ENCODE measurements around the gene VAMP7.
"Not testable (repeated sequence)": the region's sequence is repeated elsewhere in the genome, so short reads cannot be mapped to it uniquely, and the experiment has no call there.

The VAMP7 gene

DNA sequence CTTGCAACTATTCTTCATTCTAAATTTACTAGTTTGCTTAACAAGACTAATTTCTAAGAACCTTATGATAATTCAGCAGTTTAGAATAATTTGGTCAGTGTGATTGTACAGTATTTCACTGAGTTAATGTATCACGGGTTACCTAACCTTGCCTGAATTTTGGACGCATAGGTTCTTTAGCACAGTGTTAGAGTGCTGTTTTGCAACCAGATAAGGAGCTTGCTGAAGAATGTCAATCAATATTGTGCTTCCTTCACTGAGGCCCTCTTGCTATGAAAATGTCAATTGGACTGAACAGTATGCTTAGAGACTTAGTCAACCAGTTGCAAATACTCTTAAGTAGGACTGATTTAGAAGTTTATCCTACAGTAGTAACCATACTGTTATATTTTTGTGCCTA lies 19.6 kb downstream of the VAMP7 start:
- H3K4me3 ChIP-seq (ENCODE audit: low read depth, low read length): no peak overlapping the region

DNA sequence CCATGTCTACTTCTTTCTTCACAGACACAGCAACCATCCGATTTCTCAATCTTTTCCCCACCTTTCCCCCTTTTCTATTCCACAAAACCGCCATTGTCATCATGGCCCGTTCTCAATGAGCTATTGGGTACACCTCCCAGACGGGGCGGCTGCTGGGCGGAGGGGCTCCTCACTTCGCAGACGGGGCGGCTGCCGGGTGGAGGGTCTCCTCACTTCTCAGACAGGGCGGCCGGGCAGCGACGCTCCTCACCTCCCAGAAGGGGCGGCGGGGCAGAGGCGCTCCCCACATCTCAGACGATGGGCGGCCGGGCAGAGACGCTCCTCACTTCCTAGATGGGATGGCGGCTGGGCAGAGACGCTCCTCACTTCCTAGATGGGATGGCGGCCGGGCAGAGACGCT lies 26.5 kb downstream of the VAMP7 start:
- H3K4me3 ChIP-seq (ENCODE audit: low read depth, low read length): not testable (repeated sequence)

DNA sequence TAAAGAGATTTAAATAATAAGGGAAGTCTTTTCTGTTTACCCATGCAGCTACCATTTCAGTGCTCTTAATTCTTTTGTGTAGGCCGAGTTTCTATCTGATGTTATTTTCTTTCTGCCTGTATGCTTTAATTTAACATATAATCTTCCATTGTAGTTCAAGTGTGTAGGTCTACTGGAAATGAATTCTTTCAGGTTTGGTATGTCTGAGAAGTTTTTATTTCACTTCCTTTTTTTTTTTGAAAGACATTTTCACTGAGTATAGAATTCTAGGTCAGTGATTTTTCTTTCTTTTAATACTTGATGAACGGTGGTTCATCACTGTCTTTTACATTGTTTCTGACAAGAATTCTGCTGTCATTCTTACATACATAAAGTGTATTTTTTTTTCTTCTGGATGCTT lies 42.1 kb downstream of the VAMP7 start:
- no peak overlapping the region for H3K4me3 ChIP-seq (ENCODE audit: low read depth, low read length)

DNA sequence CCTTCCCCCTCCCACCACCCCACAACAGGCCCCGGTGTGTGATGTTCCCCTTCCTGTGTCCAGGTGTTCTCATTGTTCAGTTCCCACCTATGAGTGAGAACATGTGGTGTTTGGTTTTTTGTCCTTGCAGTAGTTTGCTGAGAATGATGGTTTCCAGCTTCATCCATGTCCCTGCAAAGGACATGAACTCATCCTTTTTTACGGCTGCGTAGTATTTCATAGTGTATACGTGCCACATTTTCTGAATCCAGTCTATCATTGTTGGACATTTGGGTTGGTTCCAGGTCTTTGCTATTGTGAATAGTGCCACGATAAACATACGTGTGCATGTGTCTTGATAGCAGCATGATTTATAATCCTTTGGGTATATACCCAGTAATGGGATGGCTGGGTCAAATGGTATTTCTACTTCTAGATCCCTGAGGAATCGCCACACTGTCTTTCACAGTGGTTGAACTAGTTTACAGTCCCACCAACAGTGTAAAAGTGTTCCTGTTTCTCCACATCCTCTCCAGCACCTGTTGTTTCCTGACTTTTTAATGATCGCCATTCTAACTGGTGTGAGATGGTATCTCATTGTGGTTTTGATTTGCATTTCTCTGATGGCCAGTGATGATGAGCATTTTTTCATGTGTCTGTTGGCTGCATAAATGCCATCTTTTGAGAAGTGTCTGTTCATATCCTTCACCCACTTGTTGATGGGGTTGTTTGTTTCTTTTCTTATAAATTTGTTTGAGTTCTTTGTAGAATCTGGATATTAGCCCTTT lies 49.9 kb downstream of the VAMP7 start:
- H3K4me3 ChIP-seq (ENCODE audit: low read depth, low read length): not testable (repeated sequence)

DNA sequence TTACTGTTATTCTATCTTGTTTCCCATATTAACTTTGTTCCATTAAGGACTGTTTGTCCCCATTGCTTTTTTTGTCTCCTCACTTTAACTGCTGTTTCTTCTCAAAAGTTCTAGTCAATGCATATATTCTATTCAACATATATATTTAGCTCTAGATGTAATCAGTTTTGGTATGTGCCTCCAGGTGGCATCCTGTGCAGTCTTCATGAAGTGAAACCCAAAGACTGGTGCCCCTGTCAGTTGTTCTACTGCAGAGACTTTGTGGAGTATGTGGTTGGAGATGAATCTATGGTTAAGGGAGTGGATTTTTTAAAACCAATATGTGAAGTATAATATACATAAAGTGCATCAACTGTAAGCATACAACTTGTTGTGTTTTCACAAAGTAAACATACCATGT lies 57.0 kb downstream of the VAMP7 start:
- no peak overlapping the region for H3K4me3 ChIP-seq (ENCODE audit: low read depth, low read length)

DNA sequence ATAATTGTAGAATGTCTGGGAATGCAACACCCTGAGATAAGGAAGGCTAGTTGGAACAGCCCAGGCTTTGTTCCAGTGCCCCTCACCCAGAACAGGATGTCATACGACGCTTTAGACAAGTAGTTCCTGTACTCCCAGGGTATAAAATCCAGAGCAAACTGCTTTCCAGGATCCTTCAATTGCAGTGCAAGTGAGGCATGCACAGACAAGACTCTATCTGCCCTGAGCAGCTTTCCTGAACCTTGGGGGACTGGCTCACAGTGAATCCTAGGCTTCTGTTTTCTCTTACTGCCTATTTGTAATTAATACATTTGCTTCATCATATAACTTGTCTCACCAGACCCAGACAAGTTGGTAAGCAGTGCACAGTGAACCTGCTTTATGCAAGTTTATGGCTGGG lies 68.0 kb downstream of the VAMP7 start:
- H3K4me3 ChIP-seq (ENCODE audit: low read depth, low read length): no peak overlapping the region

DNA sequence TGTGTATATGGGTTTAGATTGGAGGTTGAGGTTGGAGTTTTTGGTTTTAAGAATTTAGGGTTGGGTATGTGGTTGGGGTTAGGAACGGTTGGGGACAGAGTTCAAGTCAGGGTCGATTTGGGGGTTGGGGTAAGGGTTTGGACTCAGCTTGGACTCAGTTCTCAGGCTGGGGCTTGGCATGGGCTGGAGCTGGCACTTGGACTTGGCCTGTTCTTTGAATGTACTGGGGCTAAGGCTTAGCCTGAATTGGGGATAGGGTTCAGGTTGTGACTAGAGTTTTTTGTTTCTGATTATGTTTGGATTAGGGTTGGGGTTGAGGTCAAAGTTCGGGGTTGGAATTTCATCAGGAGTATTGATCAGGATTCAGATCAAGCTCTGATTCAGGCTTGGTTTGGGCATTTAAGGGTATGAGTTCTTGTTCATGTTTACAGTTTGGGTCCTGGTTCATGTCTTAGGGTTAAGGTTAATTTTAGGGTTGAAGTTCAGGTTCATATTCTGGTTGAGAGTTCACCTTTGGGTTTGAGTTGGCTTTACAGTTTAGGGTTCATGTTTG lies 70.2 kb downstream of the VAMP7 start:
- H3K4me3 ChIP-seq (ENCODE audit: low read depth, low read length): no peak overlapping the region

DNA sequence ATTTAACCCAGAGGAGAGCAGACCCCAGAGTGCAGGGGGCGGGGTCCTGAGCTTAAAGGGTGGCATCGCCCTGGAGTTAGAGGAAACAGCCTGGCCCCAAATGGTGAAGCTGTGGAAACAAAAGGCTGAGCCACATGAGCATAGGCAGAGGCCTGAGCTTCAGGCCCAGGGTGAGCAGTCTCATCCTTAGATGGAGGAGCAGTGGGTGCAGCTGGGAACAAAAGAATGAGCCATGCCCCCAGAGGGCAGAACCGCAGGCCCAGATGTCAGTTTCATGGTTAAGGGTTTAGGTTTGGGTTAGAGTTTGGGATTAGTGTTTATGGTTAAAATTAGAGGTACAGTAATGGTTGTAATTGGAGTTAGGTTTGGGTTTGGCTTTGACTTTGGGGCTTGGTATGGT lies 71.9 kb downstream of the VAMP7 start:
- H3K4me3 ChIP-seq (ENCODE audit: low read depth, low read length): no peak overlapping the region

DNA sequence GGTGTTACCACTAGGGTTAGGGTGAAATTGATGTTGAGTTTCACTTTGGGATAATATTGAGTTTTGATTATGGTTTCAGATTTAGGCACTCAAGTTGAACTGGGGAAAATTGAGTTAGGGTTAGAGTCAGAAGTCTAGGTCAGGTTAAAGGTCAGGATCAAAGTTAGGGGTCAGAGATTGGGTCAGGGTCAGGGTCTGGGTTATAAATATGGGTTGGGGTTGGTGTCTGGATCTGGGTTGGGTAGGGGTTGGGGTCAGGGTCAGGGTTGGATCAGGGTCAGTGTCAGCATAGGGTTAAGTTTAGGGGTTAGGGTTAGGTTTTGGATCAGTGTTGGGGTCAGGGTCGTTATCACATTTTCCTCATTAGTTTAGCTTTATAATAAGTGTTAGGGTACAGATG lies 73.6 kb downstream of the VAMP7 start:
- H3K4me3 ChIP-seq (ENCODE audit: low read depth, low read length): no peak overlapping the region

DNA sequence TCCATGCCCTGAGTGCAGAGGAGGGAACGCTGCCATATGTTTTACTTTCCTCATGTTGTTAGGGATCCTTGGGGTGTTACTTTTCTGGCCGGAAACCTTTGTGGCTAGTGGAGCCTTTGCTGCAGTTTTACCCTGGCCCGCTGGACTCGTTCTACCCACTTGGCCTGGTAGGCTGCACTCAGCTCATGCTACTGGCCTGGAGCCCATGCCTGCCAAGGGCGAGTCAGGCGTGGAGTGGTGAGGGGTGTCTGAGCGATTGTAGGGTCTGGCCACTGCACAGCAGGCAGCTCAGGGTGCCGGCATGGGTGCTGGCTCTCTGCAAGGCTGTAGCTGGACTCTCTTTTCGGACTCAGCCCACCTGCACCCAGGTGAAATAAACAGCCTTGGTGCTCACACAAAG lies 75.0 kb downstream of the VAMP7 start:
- no peak overlapping the region for H3K4me3 ChIP-seq (ENCODE audit: low read depth, low read length)

DNA sequence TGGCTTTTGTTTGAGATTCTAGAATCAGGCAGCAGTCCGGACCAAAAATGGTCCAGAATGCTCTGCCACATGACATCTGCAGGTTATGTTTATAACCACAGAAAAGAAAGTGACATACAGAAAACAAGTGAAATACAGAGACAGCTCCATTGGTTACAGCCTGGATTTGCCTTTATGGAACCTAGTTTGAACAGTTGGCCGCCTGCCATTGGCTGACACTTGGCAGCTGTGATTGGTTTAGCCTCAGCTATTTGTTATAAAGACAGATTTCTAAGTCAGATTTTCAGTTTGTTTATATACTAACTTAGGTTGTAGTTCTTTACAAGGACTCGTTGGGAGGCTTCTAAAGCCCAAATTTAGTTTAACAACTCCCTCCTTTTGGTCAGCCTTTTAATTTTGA lies 75.5 kb downstream of the VAMP7 start:
- no peak overlapping the region for H3K4me3 ChIP-seq (ENCODE audit: low read depth, low read length)

DNA sequence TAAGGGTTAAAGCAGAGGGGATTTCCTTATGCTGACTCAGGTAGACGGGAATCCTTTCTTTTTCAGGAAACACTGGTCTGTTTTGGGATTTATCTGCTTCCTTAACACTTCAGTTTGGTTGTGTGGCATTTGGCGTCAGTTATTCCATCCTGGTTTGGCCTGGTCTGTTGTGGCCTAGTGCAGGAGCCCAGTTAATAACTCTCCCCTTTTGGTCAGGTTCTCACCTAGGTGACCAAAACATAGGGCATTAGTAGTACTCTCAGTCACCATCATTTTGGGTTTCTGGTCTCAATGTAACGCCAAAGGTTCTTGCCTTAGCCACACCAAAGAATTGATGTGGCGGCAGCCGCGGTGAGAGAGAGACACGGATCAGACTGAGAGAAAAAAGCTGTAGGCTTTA lies 76.7 kb downstream of the VAMP7 start:
- no peak overlapping the region for H3K4me3 ChIP-seq (ENCODE audit: low read depth, low read length)

DNA sequence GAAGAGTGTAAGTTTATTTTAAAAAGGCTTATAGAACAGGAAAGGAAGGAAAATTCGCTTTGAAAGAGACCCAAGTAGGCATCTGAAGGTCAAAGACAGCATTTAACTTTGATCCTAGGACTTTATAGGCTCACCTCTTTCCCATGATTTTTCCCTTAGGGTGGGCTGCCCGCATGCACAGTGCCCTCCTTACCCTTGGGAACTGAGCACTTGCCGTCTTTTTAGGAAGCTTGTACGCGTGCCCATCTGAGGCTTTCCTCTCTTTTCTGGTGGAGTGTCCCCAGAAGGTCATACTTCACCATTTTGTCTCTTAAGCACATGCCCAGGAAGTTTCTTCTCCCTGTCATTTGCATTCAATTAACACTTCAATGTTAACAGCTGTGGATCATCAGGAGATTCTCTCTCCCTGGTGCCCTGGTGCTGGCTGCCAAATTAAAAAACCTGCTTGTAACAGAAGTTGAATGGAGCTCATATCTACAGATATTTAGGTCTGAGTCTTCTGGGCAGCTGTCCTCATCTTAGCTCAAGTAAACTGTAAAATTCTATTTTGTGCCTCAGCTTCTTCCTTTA lies 78.0 kb downstream of the VAMP7 start:
- H3K4me3 ChIP-seq (ENCODE audit: low read depth, low read length): peak overlapping the region; percentile 18

DNA sequence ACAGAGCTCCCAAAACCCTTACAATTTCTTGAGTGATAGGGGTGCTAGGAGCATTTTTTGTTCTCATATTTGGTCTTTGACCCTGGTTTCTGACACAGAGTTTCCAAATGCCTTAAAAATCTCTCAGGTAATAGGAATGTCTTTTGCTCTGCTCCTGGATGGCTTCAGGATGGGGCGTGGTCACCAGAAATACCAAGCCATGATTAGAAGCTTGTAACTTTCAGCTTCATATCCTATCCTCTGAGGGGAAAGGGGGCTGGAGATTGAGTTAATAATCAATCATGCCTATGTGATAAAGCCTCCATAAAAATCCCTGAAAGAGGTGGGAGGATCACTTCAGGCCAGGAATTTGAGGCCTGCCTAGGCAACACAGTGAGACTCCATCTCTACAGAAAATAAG lies 81.8 kb downstream of the VAMP7 start:
- H3K4me3 ChIP-seq (ENCODE audit: low read depth, low read length): no peak overlapping the region

DNA sequence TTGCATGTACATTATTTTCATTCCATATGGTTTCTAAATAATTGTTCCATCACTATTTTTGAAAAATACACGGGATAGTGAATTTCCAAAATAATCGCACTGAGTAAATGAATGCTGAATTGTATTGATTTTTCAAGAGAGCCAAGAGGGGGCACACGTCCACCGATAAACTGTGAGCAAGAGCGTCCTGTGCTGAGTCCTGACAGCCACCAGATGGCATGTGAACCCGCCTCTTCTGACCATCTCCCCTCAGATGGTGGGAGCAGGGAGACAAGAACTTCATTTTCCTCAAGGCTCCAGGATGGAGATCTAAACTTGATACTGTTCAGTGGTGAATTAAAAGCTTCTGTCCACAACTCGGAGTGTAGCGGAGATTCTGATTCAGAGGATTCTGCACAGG lies 85.7 kb downstream of the VAMP7 start:
- no peak overlapping the region for H3K4me3 ChIP-seq (ENCODE audit: low read depth, low read length)

DNA sequence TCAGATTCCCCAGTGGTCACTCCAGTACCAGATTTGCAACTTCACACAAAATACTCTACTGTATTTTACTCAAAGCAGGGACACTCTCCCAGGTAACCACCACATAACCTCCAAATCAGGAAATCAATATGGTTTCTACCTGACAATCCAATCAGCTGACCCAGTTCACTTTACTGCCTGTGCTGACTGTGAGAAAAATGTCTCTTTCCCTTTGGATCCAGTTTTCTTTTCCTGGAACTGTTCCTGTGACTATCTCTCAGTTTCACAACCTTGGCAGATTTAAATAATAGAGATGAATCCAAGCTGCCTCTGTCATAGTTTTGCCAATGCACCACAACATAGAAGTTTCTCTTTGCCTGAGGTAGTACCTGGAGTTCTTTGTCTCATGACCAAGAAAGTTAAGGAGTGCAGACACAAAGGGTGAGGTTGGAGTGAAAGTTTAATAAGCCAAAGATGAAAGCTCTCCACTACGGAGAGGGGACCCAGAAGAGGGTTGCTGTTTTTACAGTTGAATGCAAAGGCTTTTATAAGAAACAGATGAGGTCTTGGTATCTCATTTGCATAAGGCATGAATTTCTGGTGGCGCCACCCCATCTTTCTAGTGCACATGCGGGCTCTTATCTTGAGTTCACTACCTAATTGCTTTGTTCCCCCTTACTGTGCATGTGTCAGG lies 86.6 kb downstream of the VAMP7 start:
- H3K4me3 ChIP-seq (ENCODE audit: low read depth, low read length): no peak overlapping the region

DNA sequence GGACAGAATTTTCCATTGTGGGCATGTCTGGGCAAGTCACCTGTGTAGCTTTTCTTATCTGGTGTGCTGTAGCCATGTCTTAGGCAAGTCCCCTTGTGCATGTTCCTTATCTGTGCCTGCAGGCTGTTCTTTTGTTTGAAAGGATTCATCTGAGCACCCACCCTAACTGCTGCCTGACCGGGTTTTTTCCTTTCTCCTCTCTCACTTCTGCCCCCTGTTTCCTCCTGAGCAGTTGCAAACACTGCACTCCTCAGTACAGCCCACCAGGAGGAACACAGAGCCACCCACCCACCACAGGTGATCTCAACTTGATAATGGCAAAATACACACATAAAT lies 87.1 kb downstream of the VAMP7 start:
- no peak overlapping the region for H3K4me3 ChIP-seq (ENCODE audit: low read depth, low read length)

DNA sequence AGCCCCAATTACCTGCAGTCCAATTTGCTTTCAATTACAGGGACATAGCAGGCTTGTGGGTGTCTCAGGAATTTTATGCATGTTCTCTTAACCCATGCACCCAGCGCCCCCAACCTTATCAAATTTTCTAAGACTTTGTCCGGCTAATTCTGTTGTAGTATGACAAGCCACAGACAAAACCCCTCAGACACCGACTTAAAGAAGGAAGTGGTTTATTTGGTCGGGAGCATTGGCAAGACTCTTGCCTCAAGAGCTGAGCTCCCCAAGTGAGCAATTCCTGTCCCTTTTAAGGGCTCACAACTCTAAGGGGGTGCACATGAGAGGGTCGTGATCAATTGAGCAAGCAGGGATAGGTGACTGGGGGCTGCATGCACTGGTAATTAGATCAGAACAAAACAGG lies 87.6 kb downstream of the VAMP7 start:
- no peak overlapping the region for H3K4me3 ChIP-seq (ENCODE audit: low read depth, low read length)

DNA sequence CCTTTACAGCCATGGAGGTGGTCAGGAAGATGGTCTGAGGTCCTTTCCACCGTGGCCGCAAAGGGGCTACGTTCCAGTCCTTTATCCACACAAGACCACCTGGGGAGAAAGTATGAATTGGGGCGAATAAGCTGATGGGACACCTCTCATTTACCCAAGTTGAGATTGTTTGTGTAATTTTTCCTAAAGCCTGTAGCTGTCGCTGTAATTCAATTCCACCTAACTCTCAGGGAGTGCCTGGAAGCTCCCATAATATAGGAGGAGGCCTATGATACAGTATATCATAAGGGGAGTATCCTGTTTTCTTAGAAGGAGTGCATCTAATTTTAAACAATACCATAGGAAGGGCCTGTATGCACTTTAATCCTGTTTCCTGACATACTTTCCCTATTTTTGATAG lies 90.5 kb downstream of the VAMP7 start:
- not testable (repeated sequence) for H3K4me3 ChIP-seq (ENCODE audit: low read depth, low read length)

DNA sequence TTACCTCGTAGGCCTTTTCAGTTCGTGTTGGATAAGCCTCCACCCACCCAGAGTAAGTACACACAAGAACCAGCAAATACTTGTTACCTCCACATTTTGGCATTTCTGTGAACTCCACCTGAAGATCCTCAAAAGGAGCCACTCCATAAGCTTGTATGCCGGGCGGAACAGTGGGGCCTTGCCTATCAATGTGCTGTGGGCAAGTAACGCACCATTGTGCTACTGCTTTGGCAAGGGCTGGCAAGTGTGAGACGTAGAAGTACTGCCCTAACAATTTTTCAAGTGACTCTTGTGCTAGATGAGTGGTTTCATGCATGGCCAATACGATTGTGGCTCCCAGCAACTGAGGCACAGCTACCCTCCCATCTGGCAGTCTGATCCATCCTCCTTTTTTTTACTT lies 91.1 kb downstream of the VAMP7 start:
- H3K4me3 ChIP-seq (ENCODE audit: low read depth, low read length): not testable (repeated sequence)

DNA sequence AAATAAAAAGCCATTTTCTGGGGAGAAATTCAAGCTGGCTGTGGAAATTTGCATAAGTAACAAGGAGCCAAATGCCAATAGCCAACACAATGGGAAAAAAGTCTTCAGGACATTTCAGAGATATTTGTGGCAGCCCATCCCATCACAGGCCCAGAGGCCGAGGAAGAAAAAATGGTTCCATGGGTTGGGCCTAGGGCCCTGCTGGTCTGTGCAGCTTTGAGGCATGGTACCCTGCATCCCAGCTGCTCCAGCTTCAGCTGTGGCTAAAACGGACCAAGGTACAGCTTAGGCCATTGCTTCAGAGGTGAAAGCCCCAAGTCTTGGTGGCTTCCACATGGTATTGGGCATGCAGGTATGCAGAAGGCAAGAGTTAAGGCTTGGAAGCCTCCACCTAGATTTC lies 102.2 kb downstream of the VAMP7 start:
- no peak overlapping the region for H3K4me3 ChIP-seq (ENCODE audit: low read depth, low read length)

DNA sequence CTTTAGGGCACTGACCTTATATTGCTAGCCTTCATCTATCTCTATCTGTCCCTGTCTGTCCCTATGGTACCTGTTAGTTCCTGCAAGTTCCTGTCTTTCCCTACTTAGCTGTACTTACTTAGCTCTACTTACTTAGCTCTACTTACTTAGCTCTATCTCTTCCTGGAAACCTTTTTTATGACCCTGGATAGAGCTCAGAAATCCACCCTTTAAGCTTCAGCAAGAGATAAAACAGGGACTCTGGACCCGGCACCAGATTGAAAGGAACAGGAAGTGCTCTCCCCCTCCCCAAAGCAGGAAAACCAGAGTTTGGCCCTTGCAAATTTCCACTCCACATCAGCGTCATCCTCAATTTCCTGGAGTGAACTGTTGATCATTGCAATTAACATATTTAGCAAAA lies 104.1 kb downstream of the VAMP7 start:
- no peak overlapping the region for H3K4me3 ChIP-seq (ENCODE audit: low read depth, low read length)
